H4 (cell line): ENCODE measurements around the gene RNU7-1. TPM values are rescaled to one million over a fixed set of nuclear protein-coding genes. Genes with fewer than 3 reads are reported as not detected.

Experiments
- DNase-seq: peaks from one replicate; pipeline ENCODE4 v3.0.0-alpha.2; 2015; ENCODE audit warnings: low spot score
- total RNA-seq: library from RNA; depleted of rRNA; stranded (reverse); fragments of >200 nt; shearing (Covaris generic); gene quantifications from 2 replicates; pipeline ENCODE4 v1.2.3, GENCODE V29; 2014

Gene RNU7-1
- total RNA-seq, 1 experiment from 2014 or later = not detected

DNA sequence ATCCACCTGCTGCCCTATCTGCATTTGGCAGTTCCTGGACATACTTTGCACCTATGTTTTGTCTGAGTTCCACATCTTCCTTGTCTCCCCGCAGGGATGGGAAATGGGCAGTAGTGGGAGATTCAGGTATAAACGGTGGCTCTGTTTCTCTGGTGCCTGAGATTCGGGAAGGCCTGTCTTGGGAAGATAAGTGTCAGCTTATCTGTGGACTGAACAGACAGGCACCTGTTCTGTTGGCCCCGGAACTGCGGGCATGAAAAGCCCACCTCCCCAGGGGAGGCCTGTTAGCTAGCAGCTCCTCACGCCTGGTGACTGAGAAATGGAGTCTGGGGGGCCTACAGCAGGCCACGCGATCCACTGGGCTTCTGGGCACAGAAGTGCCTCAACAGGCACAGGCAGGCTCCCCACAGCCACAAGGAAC lies 21.0 kb downstream of the RNU7-1 start:
- no peak for DNase-seq

DNA sequence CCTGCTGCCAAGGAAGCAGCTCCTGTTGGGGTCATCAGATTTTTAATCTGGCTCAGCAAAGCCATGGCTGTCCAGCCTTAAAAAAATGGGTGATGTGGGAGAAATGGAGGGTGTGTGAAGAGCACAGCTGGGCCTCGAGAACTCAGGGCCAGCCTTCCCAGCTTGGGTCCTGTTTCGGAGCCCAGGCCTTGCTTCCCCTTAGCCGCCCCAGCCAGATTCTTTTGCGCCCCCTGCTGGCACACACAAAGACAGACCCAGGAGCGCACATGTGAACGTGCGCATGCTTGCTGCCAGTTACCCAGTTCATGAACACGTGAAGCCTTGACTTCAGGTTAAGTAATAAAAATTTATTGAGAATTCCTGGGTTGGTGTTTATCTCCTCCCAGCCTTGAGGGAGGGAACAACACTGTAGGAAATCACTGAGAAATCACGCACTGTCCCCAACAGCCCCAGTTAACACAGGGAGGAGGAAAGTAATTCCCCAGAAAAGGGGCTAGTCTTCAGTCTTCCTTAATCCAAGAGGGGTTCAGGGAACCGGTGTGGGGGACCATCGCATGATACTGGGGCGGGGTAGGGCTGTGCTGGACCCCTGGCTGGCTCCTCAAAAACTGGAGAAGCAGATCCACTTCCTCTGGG lies 21.5 kb downstream of the RNU7-1 start:
- DNase-seq = peak; percentile 83

DNA sequence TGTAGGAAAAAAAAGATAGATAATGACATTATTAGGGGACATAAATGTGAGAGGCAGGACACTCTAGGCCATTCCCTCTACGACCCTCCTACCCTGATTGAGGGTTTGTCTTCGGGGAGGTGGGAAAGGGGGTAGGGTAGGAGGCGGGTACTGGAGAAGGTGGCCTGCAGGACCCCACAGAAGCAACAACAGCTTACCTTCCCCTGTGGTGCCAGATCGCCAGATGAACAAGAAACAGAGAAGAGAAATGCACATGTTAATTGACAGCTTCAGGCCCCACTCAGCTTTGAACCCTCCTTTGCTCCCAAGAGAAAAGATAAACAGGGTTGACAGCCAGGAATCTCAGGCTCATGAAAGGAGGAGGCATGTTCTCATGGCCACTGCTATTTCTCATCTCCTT lies 22.1 kb downstream of the RNU7-1 start:
- no peak for DNase-seq

DNA sequence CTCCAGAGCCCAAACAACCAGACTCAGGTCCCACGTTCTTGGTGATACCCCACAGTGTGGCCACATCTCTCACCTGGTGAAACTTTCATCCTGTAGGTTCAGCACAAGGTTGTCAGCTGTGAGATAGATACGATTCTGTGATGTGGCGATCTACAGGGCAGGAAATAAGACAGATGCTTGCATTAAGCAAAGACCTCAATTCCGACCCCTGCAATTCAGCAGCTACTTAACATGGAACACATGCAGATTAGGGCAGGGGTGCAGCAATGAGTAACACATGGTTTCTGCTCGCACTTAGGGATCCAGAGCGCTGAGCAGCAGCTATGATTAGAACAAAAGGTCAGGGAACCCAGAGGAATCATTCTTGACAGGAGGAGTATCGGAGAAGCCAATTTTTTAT lies 22.7 kb downstream of the RNU7-1 start:
- no peak for DNase-seq

DNA sequence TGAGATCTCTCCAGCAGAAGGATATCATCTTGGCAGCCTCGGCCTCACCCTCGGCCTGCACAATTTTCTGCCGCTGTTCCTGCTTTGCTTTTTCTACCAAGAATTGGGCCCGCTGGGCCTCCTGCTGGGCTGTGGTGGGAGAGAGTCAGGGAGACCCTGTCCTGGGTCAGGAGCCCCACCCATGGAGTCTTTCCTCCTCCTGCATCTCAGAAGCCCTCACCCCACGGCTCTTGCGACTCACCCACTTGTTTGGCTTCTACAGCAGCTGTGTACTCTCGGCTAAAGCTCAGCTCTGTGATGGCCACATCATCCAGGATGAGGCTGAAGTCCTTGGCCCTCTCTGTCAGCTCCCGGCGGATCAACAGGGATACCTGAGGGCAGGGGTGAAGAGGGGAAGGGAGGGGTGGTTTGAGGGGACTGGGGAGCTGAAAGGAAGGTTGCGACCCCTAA lies 24.1 kb downstream of the RNU7-1 start:
- no peak for DNase-seq

DNA sequence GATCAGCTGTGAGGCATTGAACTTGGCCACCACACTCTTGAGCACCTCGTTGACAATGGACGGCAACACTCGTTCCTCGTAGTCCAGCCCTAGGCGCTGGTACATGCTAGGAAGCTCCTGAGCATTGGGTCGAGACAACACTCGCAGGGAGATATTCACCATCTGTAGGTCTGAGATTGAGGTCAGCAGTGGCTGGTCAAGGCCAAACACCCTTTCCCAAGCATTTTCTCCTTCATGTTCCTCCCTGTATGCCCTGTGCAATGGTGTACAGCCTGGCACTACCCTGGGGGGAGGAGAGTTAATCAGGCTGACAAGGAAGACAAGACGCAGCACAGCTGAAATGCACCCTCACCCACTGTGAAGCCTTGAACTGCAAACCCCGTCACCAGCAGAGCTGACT lies 24.8 kb downstream of the RNU7-1 start:
- DNase-seq = no peak

DNA sequence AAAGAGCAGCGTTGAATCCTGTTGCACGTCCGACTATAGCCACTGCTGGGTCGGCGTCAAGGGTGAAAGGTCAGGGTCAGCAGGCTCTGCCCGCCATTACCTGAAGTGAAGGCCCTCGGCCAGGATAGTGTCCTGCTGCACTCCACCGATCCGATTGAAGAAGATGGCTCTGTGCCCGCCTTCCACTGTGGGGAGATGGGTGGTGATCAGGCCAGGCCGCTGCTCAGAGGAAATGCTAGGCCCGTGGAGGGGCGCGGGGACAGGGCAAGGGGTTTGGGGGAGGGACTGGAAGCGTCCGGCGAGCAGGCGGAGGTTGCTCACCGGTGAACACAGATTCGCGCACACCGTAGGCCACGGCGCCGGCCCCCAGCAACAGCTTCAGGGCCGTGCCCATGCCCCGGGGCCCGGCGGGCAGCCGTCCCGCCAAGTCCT lies 26.5 kb downstream of the RNU7-1 start:
- no peak for DNase-seq

DNA sequence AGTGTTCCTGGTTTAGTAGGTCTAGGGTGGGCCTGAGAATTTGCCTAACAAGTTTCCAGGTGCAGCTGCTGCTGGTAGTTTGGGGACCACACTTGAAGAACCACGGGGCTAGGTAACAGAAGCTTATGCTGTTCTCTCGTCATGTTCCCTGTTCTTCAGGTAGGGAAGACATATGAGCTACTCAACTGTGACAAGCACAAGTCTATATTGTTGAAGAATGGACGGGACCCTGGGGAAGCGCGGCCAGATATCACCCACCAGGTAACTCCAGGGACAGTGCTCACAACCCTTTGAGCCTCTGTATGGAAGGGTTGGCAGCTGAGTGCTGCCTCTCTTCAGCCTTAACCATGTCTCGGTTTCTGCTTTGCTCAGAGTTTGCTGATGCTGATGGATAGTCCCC lies 30.6 kb downstream of the RNU7-1 start:
- DNase-seq = no peak

DNA sequence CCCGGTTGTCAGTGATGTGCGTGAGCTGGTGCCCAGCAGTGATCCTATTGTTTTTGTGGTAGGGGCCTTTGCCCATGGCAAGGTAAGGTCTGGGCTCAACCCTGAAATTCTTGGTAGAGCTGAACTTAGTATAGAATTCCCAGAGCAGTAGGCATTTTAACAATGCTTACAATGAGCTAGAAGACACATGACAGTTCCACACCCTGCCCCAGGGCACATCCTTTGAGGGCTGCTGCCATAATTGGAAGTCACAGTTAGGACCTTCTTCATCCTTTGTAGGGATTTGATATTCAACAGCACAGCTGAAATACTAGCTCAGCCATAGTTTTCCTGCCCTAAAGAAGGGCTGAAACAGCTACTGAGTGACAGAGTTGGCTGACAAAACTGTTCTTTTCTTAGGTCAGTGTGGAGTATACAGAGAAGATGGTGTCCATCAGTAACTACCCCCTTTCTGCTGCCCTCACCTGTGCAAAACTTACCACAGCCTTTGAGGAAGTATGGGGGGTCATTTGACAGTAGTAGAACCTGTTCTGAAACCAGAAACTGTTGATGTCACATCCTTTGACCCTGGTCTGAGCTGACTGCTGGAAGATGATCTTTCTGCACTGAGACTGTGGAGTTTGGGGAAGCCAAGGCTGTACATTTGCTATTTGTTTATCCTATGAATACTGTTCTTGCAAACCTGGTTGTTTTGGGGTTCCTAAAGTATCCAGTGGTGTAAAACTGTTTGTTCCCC lies 31.8 kb downstream of the RNU7-1 start:
- no peak for DNase-seq

DNA sequence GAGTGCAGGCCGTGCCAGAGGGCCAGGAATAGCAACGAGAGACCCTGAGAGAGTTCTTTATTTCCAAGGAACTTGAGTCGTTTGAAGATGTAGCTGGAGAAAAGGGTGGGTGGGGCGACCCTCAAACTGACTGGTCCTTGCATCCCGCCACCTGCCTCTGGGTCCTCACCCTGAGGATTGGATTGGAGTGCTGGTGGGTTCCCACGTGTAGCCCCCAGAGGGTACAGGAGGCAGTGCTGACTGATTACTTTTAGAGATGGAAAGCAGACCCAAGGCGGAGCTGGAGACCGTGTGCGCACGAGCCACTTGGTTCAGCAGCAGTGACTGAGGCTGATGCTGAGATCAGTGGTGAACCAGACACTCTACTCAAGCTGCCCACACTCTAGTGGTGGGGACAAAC lies 34.0 kb downstream of the RNU7-1 start:
- DNase-seq = no peak

DNA sequence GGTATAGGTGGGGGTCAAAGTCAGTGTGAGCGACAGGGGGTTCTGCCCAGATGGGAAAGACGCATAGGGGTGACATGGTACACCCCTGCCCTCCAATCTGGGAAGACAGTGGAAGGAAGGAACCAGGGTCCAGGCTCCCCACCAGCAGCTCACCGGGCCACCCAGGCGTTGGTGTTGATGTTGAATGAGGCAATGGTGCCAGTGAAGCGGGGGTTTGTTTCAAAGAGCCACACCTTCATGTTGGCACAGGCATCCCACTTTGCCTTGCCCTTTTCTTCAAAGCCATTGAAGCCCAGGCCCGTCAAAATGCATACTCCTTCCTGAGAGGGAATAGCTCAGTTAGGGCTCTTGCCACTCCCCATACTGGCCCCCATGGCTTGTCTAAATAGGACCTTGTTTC lies 34.6 kb downstream of the RNU7-1 start:
- no peak for DNase-seq

DNA sequence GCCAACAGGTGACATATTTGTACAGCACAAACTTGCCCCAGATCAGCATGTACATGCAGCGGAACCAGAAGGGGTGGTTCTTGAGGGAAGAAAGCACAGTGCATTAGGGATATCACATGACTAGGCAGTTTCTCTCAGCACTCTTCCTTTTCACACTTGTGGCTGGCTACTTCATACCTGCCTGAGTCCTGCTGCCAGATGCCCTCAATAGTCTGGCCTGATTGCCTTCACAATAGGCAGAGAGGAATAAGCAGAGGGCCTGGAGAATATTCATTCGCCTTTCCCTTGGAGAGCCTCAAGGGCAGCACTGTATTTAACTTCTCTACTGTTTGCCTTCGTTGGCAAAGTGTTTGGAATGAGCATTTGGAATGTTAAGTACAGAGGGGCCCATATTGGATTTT lies 35.0 kb downstream of the RNU7-1 start:
- DNase-seq = no peak

DNA sequence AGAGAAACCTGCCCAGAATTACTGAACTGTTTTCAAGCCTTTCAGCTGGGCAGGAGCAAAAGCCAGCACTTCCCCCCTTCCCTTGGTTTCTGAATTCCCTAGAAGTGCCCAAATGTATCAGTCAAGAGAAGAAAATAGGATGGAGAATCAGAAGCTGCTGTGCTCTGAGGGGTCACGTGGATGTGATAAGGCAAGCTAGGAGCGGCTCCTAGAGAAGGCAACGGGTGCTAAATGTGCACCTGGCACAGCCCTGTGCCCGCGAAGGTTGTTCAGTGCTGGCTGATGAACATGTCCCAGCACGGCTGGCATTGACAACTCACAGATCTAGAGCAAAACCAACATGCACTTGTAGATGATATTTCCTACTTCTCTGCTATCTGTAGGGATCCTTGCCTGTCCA lies 35.4 kb downstream of the RNU7-1 start:
- DNase-seq = no peak

DNA sequence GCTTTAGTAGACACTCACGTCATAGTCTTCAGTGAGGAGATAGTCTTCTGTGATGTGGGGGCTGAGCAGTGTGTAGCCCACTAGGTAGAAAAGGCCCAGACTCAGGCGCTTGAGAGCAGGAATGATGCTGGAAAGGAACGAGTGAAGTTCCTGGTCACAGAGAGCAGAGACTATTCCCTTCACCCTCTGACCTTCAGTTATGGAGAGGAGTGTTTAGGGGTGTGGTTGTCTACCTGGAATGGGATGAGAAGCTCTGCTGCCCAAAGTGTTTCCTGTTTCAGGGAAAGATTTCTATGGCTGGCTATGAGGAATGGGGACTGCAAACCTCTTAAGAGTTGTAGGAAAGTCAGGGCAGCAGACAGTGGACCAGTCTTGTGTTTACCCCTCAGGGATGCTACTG lies 35.8 kb downstream of the RNU7-1 start:
- no peak for DNase-seq

DNA sequence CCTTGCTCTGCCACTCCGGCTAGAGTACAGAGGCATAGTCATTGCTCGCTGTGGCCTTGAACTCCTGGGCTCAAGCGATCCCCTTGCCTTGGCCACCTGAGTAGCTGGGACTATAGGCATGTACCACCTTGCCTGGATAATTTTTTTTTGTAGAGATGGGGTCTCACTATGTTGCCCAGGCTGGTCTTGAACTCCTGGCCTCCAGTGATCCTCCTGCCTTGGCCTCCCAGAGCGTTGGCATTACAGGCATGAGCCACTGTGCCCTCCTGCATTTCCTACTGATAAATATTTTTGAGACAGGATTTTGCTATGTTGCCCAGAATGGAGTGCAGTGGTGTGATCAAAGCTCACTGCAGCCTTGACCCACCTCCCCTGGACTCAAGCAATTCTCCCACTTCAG lies 36.5 kb downstream of the RNU7-1 start:
- no peak for DNase-seq

DNA sequence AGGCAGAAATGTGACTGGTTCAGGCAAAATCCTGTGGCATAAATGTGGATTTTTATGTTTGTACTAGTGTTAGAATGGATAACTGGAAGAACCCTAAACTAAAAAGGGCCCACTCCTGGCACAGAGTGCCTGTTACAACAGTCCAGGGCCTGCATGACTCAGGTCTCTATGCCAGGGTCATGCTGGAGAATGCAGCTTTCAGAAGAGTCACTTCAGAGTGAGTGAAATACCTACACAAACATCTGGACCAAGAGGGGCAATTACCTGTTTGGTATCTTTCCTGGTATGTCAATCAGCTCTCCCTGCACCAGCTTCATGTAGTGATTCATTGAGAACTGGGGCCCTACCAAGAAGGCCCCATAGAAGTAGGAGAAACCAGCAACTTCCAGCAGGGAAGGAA lies 37.1 kb downstream of the RNU7-1 start:
- DNase-seq = no peak

DNA sequence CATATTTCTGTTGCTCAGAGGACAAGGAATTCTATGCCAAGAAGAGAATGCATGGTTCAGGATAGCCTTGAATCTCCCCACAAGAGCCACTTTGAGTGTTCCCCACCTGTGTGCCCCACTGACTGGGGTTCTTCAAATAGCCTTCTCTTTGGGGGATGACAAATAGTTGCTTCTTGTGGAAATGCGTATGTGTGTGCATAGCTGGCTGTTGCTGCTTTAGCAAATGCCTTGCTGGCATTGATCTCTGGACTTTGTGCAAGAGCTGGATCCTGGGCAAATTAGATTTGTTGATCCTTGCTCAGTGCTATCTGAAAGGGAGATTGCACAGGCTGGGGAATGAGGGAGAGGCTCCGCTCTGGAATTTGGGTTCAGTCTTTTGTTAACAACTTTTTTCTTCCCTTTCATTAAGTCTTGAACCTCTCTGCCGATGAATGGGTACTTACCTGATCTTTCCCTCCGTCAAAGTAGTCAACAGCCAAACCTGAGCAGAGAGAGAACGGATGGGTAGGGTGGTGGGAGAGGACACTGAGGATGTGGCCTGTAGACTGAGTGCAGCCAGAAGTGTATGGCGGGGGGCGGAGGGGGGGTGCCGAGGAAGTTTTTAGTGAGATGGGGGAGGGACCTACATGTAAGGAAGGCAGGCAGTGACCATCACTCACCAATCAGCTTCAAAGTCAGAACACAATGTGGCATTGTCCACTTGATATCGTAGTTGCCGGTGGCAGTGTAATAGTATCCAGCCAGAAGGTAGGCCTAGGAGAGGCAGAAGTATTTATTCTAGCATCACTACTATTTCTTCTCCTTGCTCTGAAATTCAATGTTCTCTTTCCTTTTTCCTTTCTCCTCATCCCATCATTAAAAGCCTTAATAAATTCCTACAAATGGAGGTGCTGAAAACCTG lies 37.8 kb downstream of the RNU7-1 start:
- no peak for DNase-seq

DNA sequence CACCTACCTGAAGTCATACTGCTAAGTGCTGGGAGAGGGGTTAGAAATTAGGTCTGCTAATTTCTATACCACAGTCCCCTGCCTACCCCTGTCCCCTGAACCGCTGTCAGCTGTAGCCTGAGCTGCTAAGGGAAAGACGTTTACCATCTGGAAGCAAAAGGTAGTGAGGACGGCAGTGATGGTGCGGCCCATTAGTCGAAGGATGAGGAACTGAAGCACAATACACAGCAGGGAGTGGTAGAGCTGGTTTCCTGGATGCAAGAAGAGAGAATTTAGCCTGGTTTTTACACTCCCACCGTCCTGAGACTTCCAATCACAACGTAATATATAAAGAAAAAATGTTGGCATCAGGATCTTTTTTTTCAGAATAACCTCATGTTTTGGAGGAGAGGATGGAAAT lies 38.9 kb downstream of the RNU7-1 start:
- no peak for DNase-seq

DNA sequence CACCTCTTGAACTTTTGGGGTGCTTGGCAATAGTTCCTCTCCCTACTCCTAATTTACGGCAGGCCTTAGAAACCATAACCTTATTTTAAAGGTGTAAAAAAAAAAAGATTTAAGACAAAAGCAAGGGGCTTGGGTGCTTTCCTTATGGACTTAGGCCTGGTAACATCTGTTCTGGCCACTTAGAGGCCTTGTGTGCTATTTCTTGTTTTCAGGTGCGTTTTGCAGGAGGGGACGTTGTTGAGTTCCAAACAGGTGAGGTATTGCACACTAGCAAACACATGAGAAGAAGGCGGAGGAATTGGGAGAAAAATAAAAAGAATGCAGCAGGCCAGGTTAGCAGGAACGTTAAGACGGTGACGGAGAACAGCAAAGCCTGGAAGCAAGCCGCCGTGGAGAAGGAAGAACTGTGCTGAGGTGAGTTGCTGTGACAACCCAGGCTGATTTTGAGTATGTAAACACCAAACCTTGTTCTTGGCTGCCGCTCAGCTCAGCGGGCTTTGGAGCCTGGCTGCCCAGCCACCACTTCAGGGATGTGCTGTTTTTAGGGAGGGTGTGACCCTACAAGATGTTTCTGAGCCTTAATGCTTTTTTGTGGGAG lies 44.4 kb downstream of the RNU7-1 start:
- DNase-seq = no peak
